Neuron (in vitro differentiated cells): ENCODE results near the gene CD63.

ENCODE experiments used
- H2AFZ ChIP-seq: one replicate; pipeline ENCODE4 v1.6.1; 2013; ENCODE audit warnings: low read depth, mild to moderate bottlenecking, inconsistent platforms, low read length, moderate library complexity
- H3K27me3 ChIP-seq: one replicate; pipeline ENCODE4 v1.6.1; 2013; ENCODE audit warnings: low read length; ENCODE audit not compliant: insufficient read depth
- H3K36me3 ChIP-seq: one replicate; pipeline ENCODE4 v1.6.1; 2013; ENCODE audit warnings: low read length; ENCODE audit not compliant: insufficient read depth
- H3K4me1 ChIP-seq: one replicate; pipeline ENCODE4 v1.6.1; 2013; ENCODE audit warnings: low read length; ENCODE audit not compliant: insufficient read depth
- H3K4me3 ChIP-seq: 2 replicates; pipeline ENCODE4 v1.5.1; 2013; ENCODE audit warnings: mild to moderate bottlenecking, low read length, moderate library complexity
- H3K9me3 ChIP-seq: one replicate; pipeline ENCODE4 v1.6.1; 2013; ENCODE audit warnings: low read length

Gene CD63

DNA sequence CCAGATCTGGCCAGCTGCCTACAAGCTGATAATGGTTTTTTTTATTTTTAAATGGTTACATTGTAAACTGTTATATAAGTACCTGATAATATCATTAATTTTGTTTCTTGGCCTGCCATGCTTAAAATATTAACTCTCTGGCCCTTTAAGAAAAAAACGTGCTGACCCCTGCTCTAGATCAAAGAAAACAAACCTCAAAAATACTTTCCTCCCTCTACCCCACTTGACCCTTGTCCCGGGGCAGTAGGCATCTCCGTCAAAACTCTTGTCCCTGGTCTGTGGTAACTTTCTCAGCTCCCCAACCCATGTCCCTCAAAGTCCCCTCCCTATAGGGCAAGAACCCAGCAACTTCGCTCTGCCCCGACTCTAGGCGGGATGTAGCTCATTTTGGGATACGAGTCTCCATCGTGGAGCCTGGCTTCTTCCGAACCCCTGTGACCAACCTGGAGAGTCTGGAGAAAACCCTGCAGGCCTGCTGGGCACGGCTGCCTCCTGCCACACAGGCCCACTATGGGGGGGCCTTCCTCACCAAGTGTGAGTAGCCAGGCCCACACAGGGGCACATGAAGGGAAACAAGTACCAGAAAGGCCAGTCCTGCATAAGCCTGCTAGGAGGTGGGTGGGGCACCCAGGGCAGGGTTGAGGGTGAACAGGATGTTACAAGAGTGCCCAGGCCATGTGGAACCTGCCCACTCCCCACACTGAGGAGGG is 5.1 kb downstream of the CD63 start:
- H3K4me3 ChIP-seq: no peak overlapping the region
- H3K36me3 ChIP-seq: peaks cover 36% of the 10 kb centered on the region
- H3K27me3 ChIP-seq: no peaks in the 10 kb centered on the region
- no peak overlapping the region for H2AFZ ChIP-seq
- peaks cover 20% of the 10 kb centered on the region for H3K4me1 ChIP-seq
- H3K9me3 ChIP-seq: no peaks in the 10 kb centered on the region

DNA sequence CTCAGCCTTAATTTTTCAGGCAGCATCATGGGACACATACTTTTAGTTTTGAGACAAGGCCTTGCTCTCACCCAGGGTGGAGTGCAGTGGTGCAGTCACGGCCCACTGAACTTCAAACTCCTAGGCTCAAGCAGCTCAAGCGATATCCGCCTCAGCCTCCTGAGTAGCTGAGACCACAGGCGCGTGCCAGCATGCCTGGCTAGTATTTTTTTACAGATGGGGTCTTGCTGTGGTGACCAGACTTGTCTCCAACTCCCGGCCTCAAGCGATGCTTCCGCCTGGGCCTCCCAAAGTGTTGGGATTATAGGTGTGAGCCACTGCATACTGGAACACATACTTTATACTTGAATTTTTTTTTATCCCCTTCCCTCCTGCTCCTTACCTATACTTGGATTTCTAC is 5.9 kb downstream of the CD63 start:
- Histone ChIP-seq H3K9me3 (no peaks in the 10 kb centered on the region), H3K4me3 (no peak overlapping the region), H2AFZ (no peak overlapping the region), H3K36me3 (peaks cover 36% of the 10 kb centered on the region), H3K27me3 (no peaks in the 10 kb centered on the region), H3K4me1 (peaks cover 22% of the 10 kb centered on the region)

DNA sequence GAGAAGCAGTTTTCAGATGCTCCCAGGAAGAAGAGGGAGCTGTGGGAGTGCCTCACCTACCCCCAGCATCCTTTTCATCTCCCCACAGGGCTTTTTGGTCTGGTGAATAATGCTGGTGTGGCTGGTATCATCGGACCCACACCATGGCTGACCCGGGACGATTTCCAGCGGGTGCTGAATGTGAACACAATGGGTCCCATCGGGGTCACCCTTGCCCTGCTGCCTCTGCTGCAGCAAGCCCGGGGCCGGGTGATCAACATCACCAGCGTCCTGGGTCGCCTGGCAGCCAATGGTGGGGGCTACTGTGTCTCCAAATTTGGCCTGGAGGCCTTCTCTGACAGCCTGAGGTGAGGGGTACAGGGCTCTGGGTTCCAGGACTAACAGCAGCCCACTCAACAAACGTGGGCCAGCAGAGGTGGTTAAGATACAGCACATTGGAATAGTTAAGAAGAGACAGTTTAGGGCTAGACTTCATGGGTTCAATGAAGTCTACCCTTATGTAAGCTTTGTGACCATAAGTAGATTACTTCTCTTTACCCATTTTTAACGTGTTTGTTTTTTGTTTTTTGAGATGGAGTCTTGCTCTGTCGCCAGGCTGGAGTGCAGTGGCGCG is 7.1 kb downstream of the CD63 start:
- Histone ChIP-seq H3K9me3 (no peaks in the 10 kb centered on the region), H3K4me1 (peaks cover 22% of the 10 kb centered on the region), H3K4me3 (no peak overlapping the region), H3K27me3 (no peaks in the 10 kb centered on the region), H2AFZ (no peak overlapping the region), H3K36me3 (peaks cover 33% of the 10 kb centered on the region)

DNA sequence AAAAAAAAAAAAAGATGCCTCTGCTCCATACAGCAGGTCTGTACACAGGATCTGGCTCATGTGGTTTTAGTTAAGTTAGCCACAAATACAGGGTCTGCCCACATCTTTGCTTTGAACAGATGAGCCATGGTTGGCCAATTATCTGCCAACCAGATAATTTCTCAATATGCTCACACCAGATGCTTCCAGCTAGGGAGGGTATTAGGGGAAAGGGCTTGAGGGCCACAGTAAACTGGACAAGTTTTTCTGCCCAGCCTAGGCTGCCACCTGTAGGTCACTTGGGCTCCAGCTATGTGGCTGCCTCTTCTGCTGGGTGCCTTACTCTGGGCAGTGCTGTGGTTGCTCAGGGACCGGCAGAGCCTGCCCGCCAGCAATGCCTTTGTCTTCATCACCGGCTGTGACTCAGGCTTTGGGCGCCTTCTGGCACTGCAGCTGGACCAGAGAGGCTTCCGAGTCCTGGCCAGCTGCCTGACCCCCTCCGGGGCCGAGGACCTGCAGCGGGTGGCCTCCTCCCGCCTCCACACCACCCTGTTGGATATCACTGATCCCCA is 7.8 kb downstream of the CD63 start:
- no peaks in the 10 kb centered on the region for H3K9me3 ChIP-seq
- H3K4me1 ChIP-seq: peaks cover 22% of the 10 kb centered on the region
- H3K4me3 ChIP-seq: no peak overlapping the region
- no peak overlapping the region for H2AFZ ChIP-seq
- no peaks in the 10 kb centered on the region for H3K27me3 ChIP-seq
- H3K36me3 ChIP-seq: peaks cover 28% of the 10 kb centered on the region

DNA sequence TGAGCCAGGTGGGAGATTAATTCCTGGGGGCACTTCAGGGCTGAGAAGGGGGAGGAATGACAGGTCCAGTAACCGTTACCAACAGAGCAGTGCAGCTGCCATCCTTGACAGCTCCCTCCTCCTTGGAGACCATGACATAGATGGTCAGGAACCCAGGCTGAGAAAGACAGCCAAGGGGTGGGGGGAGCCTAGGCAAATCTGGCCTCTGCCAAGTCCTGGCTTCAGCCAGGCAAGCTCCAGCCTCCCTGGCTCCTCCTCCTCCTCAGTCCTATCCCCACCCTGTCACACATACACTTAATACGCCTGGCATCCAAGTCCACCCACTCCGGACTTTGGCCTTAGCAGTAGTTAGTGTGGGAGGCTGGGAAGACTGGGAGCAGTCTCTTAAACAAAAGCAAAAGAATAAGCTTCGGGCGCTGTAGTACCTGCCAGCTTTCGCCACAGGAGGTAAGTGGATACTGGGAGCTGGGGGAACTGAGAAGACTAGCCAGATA is 8.7 kb downstream of the CD63 start, which contains the start of gene RDH5:
Gene RDH5, plus strand, starts transcription at position 323 of the 494 bp plus-strand sequence. CDS start 792 bp downstream, outside the sequence.
- no peak within 1 kb of the TSS for H2AFZ ChIP-seq
- no peak within 1 kb of the TSS for H3K4me3 ChIP-seq
- H3K36me3 ChIP-seq: peaks cover 20% of the 10 kb centered on the region
- no peaks in the 10 kb centered on the region for H3K27me3 ChIP-seq
- peaks cover 25% of the 10 kb centered on the region for H3K4me1 ChIP-seq
- H3K9me3 ChIP-seq: no peaks in the 10 kb centered on the region

DNA sequence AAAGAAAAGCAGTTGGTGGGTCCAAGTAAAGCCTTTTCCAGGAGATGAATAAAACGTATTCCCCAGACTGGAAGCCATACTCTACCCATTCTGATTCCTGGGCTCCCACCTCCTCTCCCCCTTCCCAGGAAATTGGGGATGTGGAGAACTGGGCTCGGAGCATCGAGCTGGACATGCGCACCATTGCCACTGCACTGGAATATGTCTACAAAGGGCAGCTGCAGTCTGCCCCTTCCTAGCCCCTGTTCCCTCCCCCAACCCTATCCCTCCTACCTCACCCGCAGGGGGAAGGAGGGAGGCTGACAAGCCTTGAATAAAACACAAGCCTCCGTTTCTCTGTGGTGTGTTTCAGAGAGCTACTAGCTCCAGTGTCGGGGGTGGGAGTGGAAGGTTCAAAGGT is 9.4 kb downstream of the CD63 start:
- Histone ChIP-seq H3K9me3 (no peaks in the 10 kb centered on the region), H3K4me1 (peaks cover 24% of the 10 kb centered on the region)

DNA sequence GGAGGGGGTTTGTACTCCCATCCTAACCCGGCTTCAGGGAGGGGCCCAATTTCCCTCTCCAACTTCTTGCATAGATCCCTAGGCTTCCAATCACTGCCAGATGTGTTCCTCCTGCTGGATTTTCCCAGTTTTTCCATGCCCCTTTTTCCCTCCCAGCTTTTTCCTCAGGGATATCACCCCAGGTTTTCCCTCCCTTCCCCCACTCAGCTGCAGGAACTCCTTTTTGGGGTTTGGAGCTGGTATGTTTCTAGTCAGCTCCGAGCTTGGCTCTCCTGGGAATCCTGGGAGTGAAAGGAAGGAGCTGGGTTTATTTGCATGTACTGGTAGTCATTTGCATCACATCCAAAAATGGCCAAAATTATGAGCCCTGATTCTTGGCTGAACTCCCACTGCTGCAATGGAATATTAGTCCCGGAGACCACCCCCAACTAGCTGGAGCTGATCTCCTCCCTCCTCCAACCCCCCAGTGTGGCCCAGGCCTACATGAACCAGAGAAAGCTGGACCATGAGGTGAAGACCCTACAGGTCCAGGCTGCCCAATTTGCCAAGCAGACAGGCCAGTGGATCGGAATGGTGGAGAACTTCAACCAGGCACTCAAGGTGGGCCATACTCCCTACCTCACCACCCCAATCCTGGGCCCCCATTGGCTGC is 10.1 kb downstream of the CD63 start:
- no peaks in the 10 kb centered on the region for H3K27me3 ChIP-seq
- H3K4me3 ChIP-seq: no peak overlapping the region
- H2AFZ ChIP-seq: no peak overlapping the region
- peaks cover 24% of the 10 kb centered on the region for H3K4me1 ChIP-seq
- no peaks in the 10 kb centered on the region for H3K9me3 ChIP-seq
- H3K36me3 ChIP-seq: peaks cover 7% of the 10 kb centered on the region

More for the DNA sequence above, 9.4 kb downstream of the CD63 start:
- no peak overlapping the region for H2AFZ ChIP-seq
- peaks cover 12% of the 10 kb centered on the region for H3K36me3 ChIP-seq
- H3K27me3 ChIP-seq: no peaks in the 10 kb centered on the region
- H3K4me3 ChIP-seq: no peak overlapping the region

DNA sequence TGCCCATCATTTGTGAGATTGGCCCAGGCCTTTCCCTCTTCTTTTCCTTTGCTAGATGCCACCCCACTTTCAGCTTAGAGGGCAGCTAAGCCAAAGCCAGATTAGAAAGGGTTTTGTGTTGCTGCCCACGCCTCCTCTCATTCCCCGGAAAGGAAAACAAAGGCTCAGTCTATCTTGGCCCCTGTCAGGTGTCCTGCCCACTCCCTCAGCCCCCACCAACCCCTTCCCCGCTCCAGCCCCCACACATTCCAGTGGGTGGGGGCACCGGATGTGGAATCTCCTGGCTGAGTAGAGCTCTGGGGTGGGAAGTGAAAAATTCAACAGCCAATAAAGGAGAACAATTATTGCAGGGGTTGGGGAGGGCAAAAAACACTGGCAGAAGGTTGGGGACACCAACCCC is 10.8 kb downstream of the CD63 start:
- Histone ChIP-seq H3K4me1 (peaks cover 24% of the 10 kb centered on the region), H3K27me3 (no peaks in the 10 kb centered on the region), H3K9me3 (no peaks in the 10 kb centered on the region), H3K36me3 (peaks cover 7% of the 10 kb centered on the region), H3K4me3 (no peak overlapping the region), H2AFZ (no peak overlapping the region)

DNA sequence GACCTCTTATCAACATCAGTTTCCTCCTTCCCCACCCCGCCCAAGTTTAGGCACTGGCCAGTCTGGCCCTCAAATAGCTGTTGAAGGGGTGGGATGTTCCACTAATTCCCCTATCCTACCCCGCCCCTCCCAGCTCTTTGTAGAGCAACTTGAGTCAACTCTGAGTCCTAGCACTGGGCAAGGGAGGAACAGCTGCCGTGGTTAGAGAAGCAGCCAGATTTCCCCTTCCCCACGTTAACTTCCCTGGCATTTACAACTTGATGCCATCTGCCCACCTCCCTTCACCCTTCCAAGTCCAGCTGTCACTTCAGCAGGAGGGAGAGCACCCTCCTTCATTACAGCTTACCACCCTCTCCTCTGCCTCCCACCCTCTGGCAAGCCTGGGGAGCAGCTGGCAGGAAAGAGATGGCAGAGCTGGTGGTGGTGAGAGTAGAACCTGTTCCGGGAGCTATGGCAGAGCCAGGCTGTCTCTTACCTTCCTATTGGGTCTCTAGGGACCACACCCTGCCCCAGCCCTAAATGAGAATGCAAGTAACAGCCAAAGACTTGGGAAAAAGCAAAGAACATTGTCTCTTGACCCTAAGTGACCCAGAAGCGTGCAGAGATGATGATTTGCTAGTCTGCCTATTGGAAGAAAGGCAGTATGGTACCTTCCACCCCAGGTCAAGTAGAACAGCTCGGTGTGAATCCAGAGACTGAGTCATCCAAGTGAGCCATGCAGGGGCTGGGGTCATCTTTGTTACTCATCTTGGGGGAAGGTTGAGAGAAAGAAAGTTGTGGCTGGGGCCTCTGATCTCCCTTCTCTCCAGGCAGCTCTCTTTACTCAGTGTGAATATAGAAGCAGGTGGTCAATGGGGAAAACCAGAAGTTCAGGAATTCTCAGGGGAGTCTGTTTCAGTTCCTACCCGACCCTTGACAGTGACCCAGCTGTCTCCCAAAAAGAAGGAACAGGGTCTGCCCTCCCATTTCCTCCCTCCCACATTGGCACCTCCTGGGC is 11.5 kb downstream of the CD63 start:
- no peaks in the 10 kb centered on the region for H3K9me3 ChIP-seq
- H3K4me1 ChIP-seq: peaks cover 24% of the 10 kb centered on the region
- H3K27me3 ChIP-seq: no peaks in the 10 kb centered on the region
- H3K36me3 ChIP-seq: peaks cover 7% of the 10 kb centered on the region
- no peak overlapping the region for H2AFZ ChIP-seq
- H3K4me3 ChIP-seq: peak overlapping the region; percentile 86

DNA sequence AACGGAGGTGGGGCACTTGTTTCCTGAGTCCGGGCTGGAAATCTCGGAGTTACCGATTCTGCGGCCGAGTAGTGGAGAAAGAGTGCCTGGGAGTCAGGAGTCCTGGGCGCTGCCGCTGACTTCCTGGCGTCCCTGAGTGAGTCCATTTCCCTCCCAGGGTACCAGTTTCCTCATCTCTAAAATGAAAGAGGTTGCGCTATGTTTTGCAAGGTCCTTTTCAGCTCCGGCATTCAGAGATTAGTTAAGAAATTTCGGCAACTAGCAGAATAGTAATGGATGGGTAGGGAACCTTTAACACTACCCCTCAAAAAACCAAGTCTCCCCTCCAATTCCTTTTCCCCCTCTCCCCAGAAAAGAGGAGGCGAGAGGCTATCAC is 12.2 kb downstream of the CD63 start:
- no peaks in the 10 kb centered on the region for H3K9me3 ChIP-seq
- peaks cover 24% of the 10 kb centered on the region for H3K4me1 ChIP-seq
- peak overlapping the region; percentile 86 for H3K4me3 ChIP-seq
- peaks cover 2% of the 10 kb centered on the region for H3K27me3 ChIP-seq
- H2AFZ ChIP-seq: peak overlapping the region; percentile 89
- peaks cover 5% of the 10 kb centered on the region for H3K36me3 ChIP-seq

DNA sequence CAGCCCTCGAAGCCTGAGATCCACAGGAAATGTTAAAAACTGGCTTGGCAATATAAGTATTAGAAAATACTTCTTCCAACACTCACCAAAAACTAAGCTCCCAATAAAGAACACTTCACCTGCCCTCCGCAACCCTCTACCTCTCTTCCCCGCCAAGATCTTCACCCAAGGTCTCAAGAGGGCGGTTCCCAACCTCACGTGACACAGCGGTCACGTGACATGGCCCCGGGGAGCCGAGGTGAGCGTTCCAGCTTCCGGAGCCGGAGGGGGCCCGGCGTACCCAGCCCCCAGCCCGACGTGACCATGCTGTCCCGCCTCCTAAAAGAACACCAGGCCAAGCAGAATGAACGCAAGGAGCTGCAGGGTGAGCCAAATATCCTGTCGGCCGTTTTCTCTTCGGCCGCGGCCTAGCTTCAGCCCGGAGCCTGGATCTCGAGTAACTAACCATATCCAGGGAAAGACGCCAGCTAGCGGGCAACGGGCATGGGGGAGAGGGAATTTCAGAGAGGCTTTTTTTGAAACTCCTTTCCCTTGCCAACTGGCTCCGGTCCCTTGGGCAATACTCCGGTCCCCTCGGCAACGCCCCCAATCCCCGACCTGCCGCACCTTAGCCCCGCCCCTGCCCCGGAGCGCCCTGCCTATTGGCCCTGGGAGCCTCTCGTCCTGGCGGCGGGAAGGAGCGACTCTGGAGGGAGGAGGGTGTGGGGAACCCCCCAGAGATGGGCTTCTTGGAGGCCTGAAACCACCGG is 12.8 kb downstream of the CD63 start, which contains the start of gene BLOC1S1:
Gene BLOC1S1, plus strand, starts transcription at position 214 of the 749 bp plus-strand sequence. Its CDS starts 6 bp downstream, at position 220.
- Histone ChIP-seq H3K36me3 (peaks cover 5% of the 10 kb centered on the region), H3K27me3 (peaks cover 2% of the 10 kb centered on the region), H3K9me3 (no peaks in the 10 kb centered on the region), H2AFZ (peak within 1 kb of the TSS; percentile 89), H3K4me3 (peak within 1 kb of the TSS; percentile 86), H3K4me1 (peaks cover 24% of the 10 kb centered on the region)
